HepG2 (cell line): ENCODE data around the gene PDZK1. TPM values are rescaled to one million over a fixed set of nuclear protein-coding genes. Genes with fewer than 3 reads are reported as not detected.

ENCODE experiments used
- AHR ChIP-seq: IDR thresholded peaks from 2 replicates; pipeline ENCODE4 v1.6.1; 2018; ENCODE audit warnings: missing genetic modification reagents, missing compliant biosample characterization
- ATF3 ChIP-seq: sonication (generic); formaldehyde crosslinking; IDR thresholded peaks from 2 replicates; pipeline ENCODE4 v1.4.0; 2020; ENCODE audit warnings: missing genetic modification reagents
- CTCF ChIP-seq: sonication (generic); formaldehyde crosslinking; IDR thresholded peaks from 2 replicates; pipeline ENCODE4 v1.5.0; 2020; ENCODE audit warnings: mild to moderate bottlenecking, missing genetic modification reagents, moderate library complexity
- KDM2A ChIP-seq: sonication (generic); formaldehyde crosslinking; IDR thresholded peaks from 2 replicates; pipeline ENCODE4 v1.4.0; 2020; ENCODE audit warnings: low read depth, missing genetic modification reagents, borderline replicate concordance
- KDM3A ChIP-seq: IDR thresholded peaks from 2 replicates; pipeline ENCODE4 v1.6.1; 2018; ENCODE audit warnings: low read depth, missing compliant biosample characterization
- LBX2 ChIP-seq: sonication (generic); formaldehyde crosslinking; IDR thresholded peaks from 2 replicates; pipeline ENCODE4 v1.5.0; 2020; ENCODE audit warnings: missing genetic modification reagents, mild to moderate bottlenecking, borderline replicate concordance
- NR2F1 ChIP-seq, 2 experiments: fragments of 450-650 bp in 1 of 2; formaldehyde crosslinking in 1 of 2; IDR thresholded peaks; 2 replicates each; pipeline versions ENCODE4 v1.5.0 to v1.6.1; 2016 to 2020; ENCODE audit warnings: mild to moderate bottlenecking in 1 of 2, missing compliant biosample characterization in 1 of 2, missing genetic modification reagents in 1 of 2, moderate library complexity in 1 of 2
- SOX6 ChIP-seq, 2 experiments: fragments of 450-650 bp in 1 of 2; sonication (generic) in 1 of 2; formaldehyde crosslinking in 1 of 2; IDR thresholded peaks; 2 replicates each; pipeline versions ENCODE4 v1.4.0 to v1.6.1; 2017 to 2020; ENCODE audit warnings: antibody characterized with exemption in 1 of 2, mild to moderate bottlenecking in 1 of 2, missing genetic modification reagents in 1 of 2
- ZBTB33 ChIP-seq: sonication (generic); formaldehyde crosslinking; IDR thresholded peaks from 2 replicates; pipeline ENCODE4 v1.4.0; 2020; ENCODE audit warnings: missing genetic modification reagents
- ZNF281 ChIP-seq: sonication (generic); formaldehyde crosslinking; IDR thresholded peaks from 2 replicates; pipeline ENCODE4 v1.4.0; 2020; ENCODE audit warnings: missing genetic modification reagents, borderline replicate concordance
- ZNF629 ChIP-seq: sonication (generic); formaldehyde crosslinking; conservative IDR thresholded peaks from 2 replicates; pipeline ENCODE4 v1.5.0; 2020; ENCODE audit warnings: missing genetic modification reagents
- ZNF646 ChIP-seq: sonication (generic); formaldehyde crosslinking; IDR thresholded peaks from 2 replicates; pipeline ENCODE4 v1.9.0; 2021; ENCODE audit warnings: mild to moderate bottlenecking, missing genetic modification reagents
- polyA plus RNA-seq, 8 experiments: library from polyadenylated mRNA; depleted of rRNA in 3 of 8; stranded (reverse) in 7 of 8; unstranded in 1 of 8; fragments of >200 nt; fragmentation: Illumina TruSeq in 4 of 8; extraction: Trizol in 4 of 8; gene quantifications; 2 replicates each; pipeline versions ENCODE4 v1.2.1 to v1.2.3, GENCODE V29; 2011 to 2016; ENCODE audit warnings: low read depth in 4 of 8, missing spikeins in 1 of 8, mixed read lengths in 1 of 8; ENCODE audit not compliant: insufficient read depth in 1 of 8
- total RNA-seq, 5 experiments: library from RNA; depleted of rRNA; stranded (reverse); fragments of >200 nt; fragmentation: Illumina TruSeq; extraction: Trizol; gene quantifications; 2 replicates each; pipeline ENCODE4 v1.2.3, GENCODE V29; 2016; ENCODE audit warnings: low read depth in 1 of 5

PDZK1 gene
- total and polyA plus RNA-seq, 2 of the 13 experiments (the other 11 are each of a cell fraction or from before 2014, with no cell fraction given): 16.2 to 46.4 TPM

GRCh38 chr1:145720878-145721671 is 13.9 kb upstream of the PDZK1 start (continued):
- TF ChIP-seq ZBTB33 (CRISPR knock-in tag) (0 out of 2 replicates have a peak, but pooled peaks have one; percentile 3), CTCF (peak; percentile 98), ZNF629 (CRISPR knock-in tag) (0 out of 2 replicates have a peak, but pooled peaks have one; percentile 19), KDM2A (CRISPR knock-in tag) (peak; percentile 77; the same call in 1 of the 2 replicates), LBX2 (CRISPR knock-in tag) (0 out of 2 replicates have a peak, but pooled peaks have one; percentile 29), KDM3A (CRISPR knock-in tag) (peak; percentile 69; the same call in 1 of the 2 replicates), AHR (CRISPR knock-in tag) (no peak), SOX6 (IDR thresholded peaks at IDR 0.05) (no peak), SOX6 (CRISPR knock-in tag; IDR thresholded peaks at IDR 0.05) (peak; percentile 44; the same call in 1 of the 2 replicates), NR2F1 (CRISPR knock-in tag; IDR thresholded peaks at IDR 0.05) (peak; percentile 28 to 41; a peak in 2 of 4 replicates), ZNF281 (CRISPR knock-in tag) (no peak; the same call in 1 of the 2 replicates), ZNF646 (CRISPR knock-in tag) (no peak), ATF3 (no peak)
